H1 (cell line): ENCODE data around the gene OPCML. TPM values are rescaled to one million over a fixed set of nuclear protein-coding genes. Genes with fewer than 3 reads are reported as not detected.

Source experiments
- CTCF ChIA-PET: fragments of 300-600 bp; sonication (Branson Sonifier 250); formaldehyde crosslinking; loops from one replicate; lab custom pipeline; 2021; ENCODE audit not compliant: partially characterized antibody; lab: Charles Lee
- POLR2A ChIA-PET: fragments of 300-600 bp; sonication (Branson Sonifier 250); formaldehyde crosslinking; loops from one replicate; lab custom pipeline; 2021; ENCODE audit warnings: inconsistent platforms; ENCODE audit not compliant: partially characterized antibody; lab: Charles Lee
- DNase-seq, 2 experiments: peaks; one replicate each; pipeline versions ENCODE4 v3.0.0 to v3.0.0-alpha.2; 2010 to 2022; ENCODE audit warnings: low spot score in 2 of 2, low read depth in 1 of 2, mixed read lengths in 1 of 2
- FAIRE-seq: peaks from 2 replicates; lab custom pipeline; 2011; peaks lifted over from hg19 to GRCh38; lab: Jason Lieb, UNC
- H2AFZ ChIP-seq: 2 replicates; pipeline ENCODE4 v1.8.1; 2012; ENCODE audit warnings: low read length, inconsistent platforms
- H2AK5ac ChIP-seq: 2 replicates; pipeline ENCODE4 v1.6.1; 2013; ENCODE audit warnings: low read depth, low read length
- H2BK120ac ChIP-seq: replicated peaks from 2 replicates; pipeline ENCODE3; 2013; ENCODE audit warnings: low read depth, low read length, inconsistent platforms
- H2BK12ac ChIP-seq: 2 replicates; pipeline ENCODE4 v1.6.1; 2013; ENCODE audit warnings: low read depth, low read length
- H2BK15ac ChIP-seq: 2 replicates; pipeline ENCODE4 v1.6.1; 2013; ENCODE audit warnings: low read length
- H2BK20ac ChIP-seq: 2 replicates; pipeline ENCODE4 v1.6.1; 2013; ENCODE audit warnings: low read length
- H2BK5ac ChIP-seq: 2 replicates; pipeline ENCODE4 v1.6.1; 2013; ENCODE audit warnings: low read depth, low read length
- H3K14ac ChIP-seq: 2 replicates; pipeline ENCODE4 v1.6.1; 2013; ENCODE audit warnings: inconsistent platforms; ENCODE audit not compliant: insufficient read length
- H3K18ac ChIP-seq: 2 replicates; pipeline ENCODE4 v1.6.1; 2013; ENCODE audit warnings: low read length; ENCODE audit errors: extremely low read depth
- H3K23ac ChIP-seq: 2 replicates; pipeline ENCODE4 v1.6.1; 2013; ENCODE audit warnings: inconsistent platforms; ENCODE audit not compliant: insufficient read length
- H3K23me2 ChIP-seq: 2 replicates; pipeline ENCODE4 v1.6.1; 2013; ENCODE audit warnings: low read depth, low read length
- H3K27ac ChIP-seq: 2 replicates; pipeline ENCODE4 v1.6.1; 2011; ENCODE audit warnings: low read depth, low read length, inconsistent platforms
- H3K27me3 ChIP-seq, 4 experiments: replicated peaks in 1 of 4; 1 replicate in 1 of 4; 2 replicates in 3 of 4; pipeline versions ENCODE4 v1.6.1 to v1.8.1; 2011 to 2013; ENCODE audit warnings: low read length in 3 of 4, mild to moderate bottlenecking in 3 of 4, inconsistent platforms in 2 of 4, mixed read lengths in 2 of 4, moderate library complexity in 1 of 4; ENCODE audit not compliant: control insufficient read depth in 3 of 4, insufficient read depth in 3 of 4; ENCODE audit errors: extremely low read depth in 1 of 4
- H3K36me3 ChIP-seq, 4 experiments: 2 replicates each; pipeline versions ENCODE4 v1.6.1 to v1.8.1; 2011 to 2013; ENCODE audit warnings: mild to moderate bottlenecking in 4 of 4, low read length in 3 of 4, moderate library complexity in 2 of 4, control low read depth in 1 of 4, inconsistent platforms in 1 of 4; ENCODE audit not compliant: insufficient read depth in 4 of 4, control insufficient read depth in 2 of 4
- H3K4ac ChIP-seq: replicated peaks from 2 replicates; pipeline ENCODE3; 2013; ENCODE audit warnings: low read length, low read depth, mixed read lengths, inconsistent platforms; ENCODE audit not compliant: insufficient read length
- H3K4me1 ChIP-seq, 4 experiments: replicated peaks in 1 of 4; 1 replicate in 1 of 4; 2 replicates in 3 of 4; pipeline versions ENCODE4 v1.6.1 to v1.8.1; 2011 to 2013; ENCODE audit warnings: low read length in 3 of 4, inconsistent platforms in 2 of 4, mixed read lengths in 1 of 4; ENCODE audit not compliant: insufficient read depth in 4 of 4, control insufficient read depth in 3 of 4
- H3K4me2 ChIP-seq, 2 experiments: 2 replicates each; pipeline versions ENCODE4 v1.6.1 to v1.8.1; 2011 to 2013; ENCODE audit warnings: low read depth in 2 of 2, low read length in 2 of 2, control low read depth in 1 of 2, inconsistent platforms in 1 of 2, mild to moderate bottlenecking in 1 of 2; ENCODE audit not compliant: insufficient read depth in 1 of 2
- H3K4me3 ChIP-seq, 4 experiments: fragments of 200-600, 300-600 bp in 1 of 4; sonication (generic), shearing (Covaris generic), sonication (Bioruptor Twin) in 1 of 4; 2 replicates each; pipeline versions ENCODE4 v1.5.1 to v1.8.1; 2011 to 2016; ENCODE audit warnings: low read length in 4 of 4, low read depth in 3 of 4, control low read depth in 2 of 4, inconsistent platforms in 2 of 4, mild to moderate bottlenecking in 2 of 4, mixed read lengths in 1 of 4, moderate library complexity in 1 of 4; ENCODE audit not compliant: insufficient read depth in 2 of 4; ENCODE audit errors: extremely low read depth in 1 of 4
- H3K56ac ChIP-seq: replicated peaks from 2 replicates; pipeline ENCODE3; 2013; ENCODE audit warnings: low read depth, mild to moderate bottlenecking, mixed read lengths, low read length, inconsistent platforms; ENCODE audit not compliant: insufficient read length
- H3K79me1 ChIP-seq: 2 replicates; pipeline ENCODE4 v1.6.1; 2013; ENCODE audit warnings: low read depth, low read length, control low read depth
- H3K79me2 ChIP-seq, 2 experiments: 2 replicates each; pipeline versions ENCODE4 v1.6.1 to v1.8.1; 2012 to 2013; ENCODE audit warnings: low read length in 2 of 2, mild to moderate bottlenecking in 2 of 2, inconsistent platforms in 1 of 2; ENCODE audit not compliant: insufficient read depth in 2 of 2, control insufficient read depth in 1 of 2
- H3K9ac ChIP-seq, 4 experiments: replicated peaks in 1 of 4; 1 replicate in 1 of 4; 2 replicates in 3 of 4; pipeline versions ENCODE4 v1.6.1 to v1.8.1; 2011 to 2013; ENCODE audit warnings: low read depth in 3 of 4, low read length in 3 of 4, control low read depth in 2 of 4, mild to moderate bottlenecking in 2 of 4, moderate library complexity in 2 of 4, inconsistent platforms in 1 of 4; ENCODE audit errors: extremely low read depth in 1 of 4
- H3K9me3 ChIP-seq, 2 experiments: 2 replicates each; pipeline versions ENCODE4 v1.6.1 to v1.8.1; 2012 to 2013; ENCODE audit warnings: mild to moderate bottlenecking in 2 of 2, moderate library complexity in 2 of 2, control low read depth in 1 of 2, inconsistent platforms in 1 of 2, low read depth in 1 of 2, low read length in 1 of 2, mixed read lengths in 1 of 2; ENCODE audit not compliant: insufficient read depth in 2 of 2
- H4K20me1 ChIP-seq, 2 experiments: replicated peaks in 1 of 2; 2 replicates each; pipeline versions ENCODE3 to v1.8.1; 2011 to 2013; ENCODE audit warnings: inconsistent platforms in 2 of 2, low read length in 2 of 2, mild to moderate bottlenecking in 1 of 2; ENCODE audit not compliant: insufficient read depth in 2 of 2, control insufficient read depth in 1 of 2
- H4K5ac ChIP-seq: 2 replicates; pipeline ENCODE4 v1.6.1; 2013; ENCODE audit warnings: low read length, low read depth, mixed read lengths, inconsistent platforms; ENCODE audit not compliant: insufficient read length
- H4K8ac ChIP-seq: 2 replicates; pipeline ENCODE4 v1.8.0; 2013; ENCODE audit warnings: mild to moderate bottlenecking, moderate library complexity, low read length, inconsistent platforms; ENCODE audit not compliant: insufficient read depth; ENCODE audit errors: extremely low read depth
- H4K91ac ChIP-seq: replicated peaks from 2 replicates; pipeline ENCODE3; 2013; ENCODE audit warnings: low read length, mixed read lengths, inconsistent platforms; ENCODE audit not compliant: insufficient read length
- TAF7 ChIP-seq: optimal IDR thresholded peaks from 2 replicates; pipeline ENCODE3; 2011; ENCODE audit warnings: low read depth, mild to moderate bottlenecking, inconsistent platforms, low read length, moderate library complexity, borderline replicate concordance
- WGBS, 2 experiments: shearing (Covaris generic) in 1 of 2; methylation state at CpG; one replicate each; pipeline versions ENCODE4 v1.1.6 to v1.1.7; 2013 to 2015; ENCODE audit warnings: low lambda C conversion rate in 2 of 2, mixed read lengths in 2 of 2, inconsistent platforms in 1 of 2, low coverage in 1 of 2, missing lambda C conversion rate in 1 of 2; ENCODE audit not compliant: insufficient replicate concordance in 2 of 2, insufficient coverage in 1 of 2, insufficient read length in 1 of 2; ENCODE audit errors: extremely low coverage in 1 of 2, missing lambda C conversion rate in 1 of 2; 5-methylcytosine and 5-hydroxymethylcytosine counted together
- polyA plus RNA-seq, 7 experiments: library from polyadenylated mRNA; depleted of rRNA in 3 of 7; stranded (reverse) in 5 of 7; unstranded in 2 of 7; fragments of >200 nt in 5 of 7; fragments of 200-250 nt in 2 of 7; gene quantifications; 1 replicate in 5 of 7; 2 replicates in 1 of 7; 4 replicates in 1 of 7; pipeline versions ENCODE4 v1.2.1 to v1.2.3, GENCODE V29; 2011 to 2013; ENCODE audit warnings: missing spikeins in 2 of 7, mixed read lengths in 2 of 7
- total RNA-seq: library from RNA; stranded (reverse); fragmentation: NEBNext Ultra II Directional; extraction: Animal tissue kit (Norgen Biotek cat#: 25700); gene quantifications from 2 replicates; pipeline ENCODE4 v1.2.1, GENCODE V29; 2021

The OPCML gene
- total and polyA plus RNA-seq, 2 of the 8 experiments (the other 6 are each of a cell fraction or from before 2014, with no cell fraction given), result 2.3 to 3.1 TPM

DNA sequence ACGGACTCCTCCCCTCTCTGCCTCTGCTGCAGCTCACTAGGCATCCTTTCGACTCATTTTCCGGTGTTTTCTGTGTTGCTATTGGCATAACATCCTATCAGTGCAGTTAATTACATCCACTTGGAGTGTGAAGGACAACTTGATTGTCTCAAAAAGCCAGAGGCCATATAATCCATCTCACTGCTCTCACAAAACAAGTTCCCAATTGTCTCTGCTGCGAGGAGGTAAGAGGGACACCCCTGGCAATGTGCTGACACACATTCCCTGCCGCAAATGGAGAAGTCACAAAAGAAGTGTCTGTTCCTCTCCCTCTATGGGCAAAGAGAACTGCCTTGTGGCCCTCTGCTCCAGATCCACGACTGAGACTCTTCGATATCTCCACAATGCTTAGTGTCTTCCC lies 618.4 kb downstream of the OPCML start:
- Histone ChIP-seq H2AFZ (no peak overlapping the region), H2BK15ac (no peak overlapping the region), H2BK120ac (no peak overlapping the region), H3K79me1 (no peaks in the 10 kb centered on the region), H3K4ac (no peak overlapping the region), H4K20me1 (no peaks in the 10 kb centered on the region), H4K91ac (no peak overlapping the region), H2AK5ac (no peak overlapping the region), H3K36me3 (no peaks in the 10 kb centered on the region), H3K14ac (no peak overlapping the region), H3K9me3 (no peaks in the 10 kb centered on the region), H3K4me1 (peaks cover 0 to 4% (median 0%) of the 10 kb centered on the region in 4 experiments; a peak in 1 of 7 replicates), H3K27me3 (no peaks in the 10 kb centered on the region), H3K4me3 (no peak overlapping the region), H3K79me2 (no peaks in the 10 kb centered on the region), H3K18ac (no peak overlapping the region), H3K27ac (no peak overlapping the region), H2BK12ac (no peak overlapping the region), H3K4me2 (no peak overlapping the region), H2BK5ac (no peak overlapping the region), H2BK20ac (no peak overlapping the region), H3K23ac (no peak overlapping the region), H4K8ac (no peak overlapping the region), H3K23me2 (no peaks in the 10 kb centered on the region), H3K56ac (no peak overlapping the region), H3K9ac (no peak overlapping the region), H4K5ac (no peak overlapping the region)
- DNase-seq, result no peak
- POLR2A ChIA-PET, result no interaction called here
- 86% methylated on average over 7 of the region's 7 CpGs; no CpG with 5 or more reads in 1 of the 2 experiments for WGBS, 2 experiments
- CTCF ChIA-PET, result interaction anchor here (0.6 to 0.9 kb wide), 3 partner anchors 16 to 620 kb away, joined by 3 to 4 read pairs (median 4); no protein-coding TSS in a partner anchor
- FAIRE-seq, result no peak
- no peak for TF ChIP-seq TAF7
